GM19395 (cell line): Measurements from ENCODE around the gene FOXP4.

ENCODE experiments used
- ATAC-seq: cut with Tn5 transposase; IDR thresholded peaks from one replicate; pipeline ENCODE4 v1.9.1; 2021; ENCODE audit warnings: mild to moderate bottlenecking, moderate library complexity; ENCODE audit not compliant: unreplicated experiment

FOXP4 gene

DNA sequence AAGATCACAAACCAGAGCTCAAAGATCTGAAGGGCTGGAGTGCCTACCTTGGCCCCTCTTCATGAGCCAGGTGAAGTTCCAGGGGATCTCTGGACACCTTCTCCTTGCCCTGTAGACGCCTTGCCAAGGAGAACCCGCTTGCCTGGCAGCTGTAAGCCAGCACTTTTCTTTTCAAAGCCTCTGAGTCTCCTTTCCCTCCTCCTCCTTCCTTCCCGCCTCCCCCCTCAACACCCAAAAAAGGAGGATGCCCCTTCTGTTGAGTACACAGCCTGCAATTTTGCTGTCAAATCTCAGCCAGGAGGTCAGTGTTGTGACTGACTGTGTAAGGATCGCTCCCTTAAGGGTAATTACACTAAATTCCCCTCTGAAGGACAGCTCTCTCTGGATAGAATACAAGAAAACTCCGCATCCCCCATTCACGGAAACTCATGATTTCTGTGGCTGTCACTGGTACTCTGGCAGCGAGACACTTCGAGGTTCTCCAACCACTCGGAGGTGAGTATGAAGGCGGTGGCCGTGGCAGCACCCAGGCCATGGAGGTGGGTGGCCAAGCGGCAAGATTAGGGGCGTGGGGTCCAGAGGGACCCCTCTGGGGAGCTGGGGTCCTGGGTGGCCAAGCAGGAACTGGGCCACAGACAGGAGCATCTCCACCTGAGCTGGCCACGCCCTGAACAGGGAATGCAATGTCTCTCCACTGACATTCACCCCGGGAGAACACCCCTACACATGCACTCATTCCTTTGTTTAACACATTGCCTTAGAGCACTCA lies 23.2 kb upstream of the FOXP4 start:
- no peak for ATAC-seq

DNA sequence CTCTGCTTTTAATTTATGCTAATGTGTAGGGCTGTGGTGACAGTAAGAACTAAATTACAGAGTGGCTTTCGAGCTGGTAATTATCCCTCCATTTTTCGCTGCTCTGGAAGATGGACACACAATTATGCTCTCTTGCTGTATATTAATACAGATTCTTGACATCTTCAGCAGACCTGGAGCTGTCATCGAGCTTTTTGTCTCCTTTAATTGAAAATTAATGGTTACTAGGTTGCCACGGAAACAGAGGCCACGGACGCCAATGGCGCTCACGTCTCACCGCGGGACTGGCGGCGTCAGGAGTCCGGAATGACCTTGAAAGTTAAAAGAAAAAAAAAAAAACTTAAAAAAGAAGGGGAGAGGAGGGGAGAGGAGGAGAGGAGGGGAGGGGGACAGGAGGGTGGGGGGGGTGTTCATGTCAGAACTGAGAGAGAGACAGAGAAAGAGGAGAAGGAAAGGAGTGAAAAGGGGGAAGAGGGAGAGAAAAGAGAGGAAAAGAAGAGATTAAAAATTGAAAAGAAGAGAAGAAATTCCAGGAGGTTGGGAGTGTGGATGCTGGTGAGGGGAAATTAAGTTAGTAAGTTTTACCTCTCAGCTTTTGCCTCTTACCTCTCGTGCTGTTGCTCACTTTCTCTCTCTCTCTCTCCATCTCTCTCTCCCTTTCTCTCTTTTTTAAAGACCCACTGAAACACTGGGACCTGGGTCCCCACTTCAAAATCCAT lies 22.1 kb upstream of the FOXP4 start:
- no peak for ATAC-seq

DNA sequence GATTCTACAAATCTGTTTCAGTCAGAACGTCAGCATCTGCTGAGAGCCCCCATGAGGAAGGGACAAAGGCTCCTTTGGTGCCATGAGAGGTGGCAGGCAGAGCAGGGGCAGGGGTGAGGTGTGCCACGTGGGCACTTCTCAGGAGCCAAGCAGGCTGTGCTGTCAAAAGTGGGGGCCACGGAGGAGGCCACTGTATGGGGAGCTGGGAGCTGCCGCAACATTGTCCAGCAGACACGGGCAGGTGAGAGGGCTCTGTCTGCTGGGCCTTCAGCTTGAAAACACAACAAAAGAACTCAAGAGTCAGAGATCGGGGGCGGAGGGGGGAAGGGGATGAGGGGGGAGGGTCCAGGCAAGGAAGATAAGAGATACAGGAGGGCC lies 21.6 kb upstream of the FOXP4 start:
- ATAC-seq = no peak

GRCh38 chr6:41527721-41528408 lies 18.3 kb upstream of the FOXP4 start:
- no peak for ATAC-seq

- no peak for ATAC-seq
Measured at GRCh38 chr6:41528409-41528963, 17.7 kb upstream of the FOXP4 start.

DNA sequence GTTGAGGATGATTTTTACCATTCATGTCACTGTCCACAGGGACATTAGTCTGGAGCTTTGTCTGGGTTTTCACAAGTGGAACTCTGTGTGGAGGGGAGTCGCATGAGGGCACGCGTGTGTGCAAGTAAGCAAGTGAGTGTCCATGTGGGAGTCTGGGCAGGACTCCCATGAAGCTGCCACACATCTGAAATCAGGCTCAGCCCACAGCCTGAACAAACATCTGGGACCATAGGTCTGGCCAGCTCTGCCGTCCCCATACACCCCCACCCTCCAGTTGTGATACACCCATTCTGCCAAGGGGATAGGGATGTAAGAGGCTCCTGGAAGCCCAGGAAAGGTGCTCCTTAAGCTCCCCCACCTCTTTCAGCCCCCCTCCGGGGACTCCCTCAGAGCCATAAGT lies 17.1 kb upstream of the FOXP4 start:
- ATAC-seq = no peak

- no peak for ATAC-seq
Measured at GRCh38 chr6:41529970-41530369, 16.2 kb upstream of the FOXP4 start.

DNA sequence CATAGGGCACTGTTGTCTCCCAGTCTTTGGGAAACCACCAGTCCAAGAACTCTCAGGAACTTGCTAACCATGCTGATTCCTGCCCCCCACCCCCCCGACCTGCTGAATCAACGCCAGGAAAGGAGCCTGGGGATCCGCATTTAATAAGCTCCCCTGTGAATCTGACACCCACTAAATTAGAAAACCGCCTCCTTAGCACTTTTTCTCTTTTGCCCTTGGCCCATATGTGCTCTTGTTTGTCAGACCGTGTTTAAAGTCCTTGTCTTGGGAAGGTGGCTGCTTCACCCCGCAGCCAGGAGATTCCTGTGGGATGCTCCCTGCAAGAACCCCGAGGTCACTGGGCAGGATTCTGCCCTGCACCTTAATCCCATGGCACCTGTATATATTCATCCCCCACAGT lies 15.7 kb upstream of the FOXP4 start:
- ATAC-seq = no peak

- ATAC-seq = no peak
Measured at GRCh38 chr6:41531016-41531415, 15.2 kb upstream of the FOXP4 start.

DNA sequence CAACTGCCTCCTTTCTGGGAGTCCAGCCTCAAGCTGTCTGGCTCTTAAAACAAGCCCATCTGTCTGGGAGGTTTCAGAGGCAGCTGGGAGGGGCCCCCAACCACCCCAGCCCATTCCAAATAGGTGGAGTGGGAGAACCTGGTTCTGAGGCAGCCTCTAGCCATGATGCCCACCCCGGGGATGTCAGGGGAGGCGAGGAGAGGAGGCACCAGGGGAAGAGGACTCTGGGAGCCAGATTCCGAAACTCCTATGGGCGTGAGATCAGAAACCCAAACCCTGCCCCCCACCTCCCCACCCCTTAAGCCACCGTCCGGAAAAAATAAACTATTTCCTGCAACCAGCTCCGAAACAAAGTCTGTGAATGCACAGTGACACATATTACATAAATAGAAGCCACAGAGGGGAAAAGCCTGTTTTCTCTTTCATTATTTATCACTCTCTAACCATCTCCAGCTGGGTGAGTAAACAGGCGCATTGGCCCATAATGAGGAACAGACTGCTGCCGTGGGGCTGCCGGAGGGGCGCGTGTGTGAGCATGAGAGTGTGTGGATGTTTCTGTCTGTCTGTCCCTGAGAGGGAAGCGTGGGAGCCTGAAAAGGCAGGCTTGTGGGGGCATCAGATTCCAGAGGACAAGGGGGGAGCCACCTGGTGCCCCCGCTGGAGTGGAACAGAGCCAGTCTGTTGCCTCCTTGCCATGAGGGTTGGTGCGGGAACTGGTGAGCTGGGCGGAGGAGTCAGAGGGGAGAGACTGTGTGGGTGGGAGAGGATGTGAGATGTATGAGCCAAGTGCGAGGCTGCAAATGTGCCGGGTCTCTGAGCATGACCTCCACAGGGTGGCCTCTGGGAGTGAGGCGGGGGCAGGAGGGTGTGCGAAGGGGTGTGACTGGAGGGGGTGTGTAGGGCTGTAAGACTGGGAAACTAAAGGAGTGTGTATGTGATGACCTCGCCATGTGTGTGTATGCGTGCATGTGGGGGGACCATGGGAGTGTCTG lies 14.3 kb upstream of the FOXP4 start:
- ATAC-seq = peak; percentile 92

DNA sequence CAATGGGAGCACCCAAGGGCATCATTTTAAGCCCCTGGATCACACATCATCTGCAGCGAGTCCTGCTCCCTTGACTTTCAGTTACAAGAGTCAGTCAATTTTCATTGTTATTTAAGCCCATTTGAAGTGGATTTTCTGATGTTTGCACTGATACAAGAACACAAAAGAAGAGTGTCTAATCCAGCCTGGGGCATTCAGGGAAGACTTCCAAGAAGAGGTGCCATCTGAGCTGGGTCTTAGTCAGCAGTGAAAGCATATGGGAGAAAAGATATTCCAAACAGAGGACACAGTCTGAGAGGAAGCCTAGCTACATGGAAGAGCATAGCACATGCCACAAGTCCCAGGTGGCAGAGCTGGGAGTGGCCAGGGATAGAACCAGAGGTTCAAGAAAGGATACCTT lies 10.4 kb upstream of the FOXP4 start:
- no peak for ATAC-seq

DNA sequence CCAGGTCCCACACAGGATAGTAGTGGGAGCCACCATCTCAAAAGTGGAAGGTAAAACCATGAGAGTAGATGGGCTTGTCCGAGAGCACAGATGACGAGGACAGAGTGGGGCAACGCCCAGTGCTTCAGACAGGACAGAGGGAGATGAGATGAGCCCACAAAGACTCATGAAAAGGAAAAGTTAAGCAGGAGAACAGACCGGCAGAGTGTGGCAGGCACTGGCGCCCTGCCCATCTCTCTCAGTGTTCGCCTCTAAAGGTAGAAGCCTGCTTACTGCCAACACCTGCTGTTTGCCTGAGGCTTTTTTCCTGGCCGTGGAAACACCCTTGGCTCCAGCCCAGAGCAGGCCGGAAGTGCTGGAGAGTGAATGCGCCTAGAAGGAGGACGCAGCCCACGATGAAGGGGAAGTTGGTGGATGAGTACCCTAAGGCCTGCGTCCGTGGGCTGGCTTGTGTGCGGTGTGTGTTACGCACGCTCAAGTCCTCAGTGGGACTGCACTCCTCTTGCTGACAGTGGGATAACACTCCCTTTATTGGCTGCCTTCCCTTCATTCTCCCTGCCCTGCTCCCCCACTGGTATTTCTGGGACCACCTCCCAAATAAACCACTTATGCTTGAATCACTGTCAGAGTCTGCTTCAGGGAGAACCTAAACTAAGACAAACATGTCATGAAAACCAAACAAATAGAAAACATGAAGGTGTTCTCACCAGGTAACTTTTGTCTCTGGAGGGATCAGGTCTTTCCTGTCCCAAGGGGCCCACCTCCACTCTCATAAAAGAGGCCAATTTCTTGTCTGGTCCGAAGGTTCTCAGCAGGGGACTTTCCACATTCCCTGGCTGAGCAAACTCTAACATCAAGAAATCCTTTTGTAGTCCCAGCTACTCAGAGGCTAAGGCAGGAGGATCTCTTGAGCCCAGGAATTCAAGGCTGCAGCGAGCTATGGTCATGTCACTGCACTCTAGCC lies 9.1 kb upstream of the FOXP4 start:
- ATAC-seq = no peak

- no peak for ATAC-seq
Measured at GRCh38 chr6:41538556-41539182, 7.5 kb upstream of the FOXP4 start.

- ATAC-seq = no peak
Measured at GRCh38 chr6:41539204-41539603, 7.0 kb upstream of the FOXP4 start.

GRCh38 chr6:41541364-41541763 lies 4.8 kb upstream of the FOXP4 start:
- no peak for ATAC-seq

GRCh38 chr6:41543087-41543486 lies 3.1 kb upstream of the FOXP4 start:
- ATAC-seq = no peak

DNA sequence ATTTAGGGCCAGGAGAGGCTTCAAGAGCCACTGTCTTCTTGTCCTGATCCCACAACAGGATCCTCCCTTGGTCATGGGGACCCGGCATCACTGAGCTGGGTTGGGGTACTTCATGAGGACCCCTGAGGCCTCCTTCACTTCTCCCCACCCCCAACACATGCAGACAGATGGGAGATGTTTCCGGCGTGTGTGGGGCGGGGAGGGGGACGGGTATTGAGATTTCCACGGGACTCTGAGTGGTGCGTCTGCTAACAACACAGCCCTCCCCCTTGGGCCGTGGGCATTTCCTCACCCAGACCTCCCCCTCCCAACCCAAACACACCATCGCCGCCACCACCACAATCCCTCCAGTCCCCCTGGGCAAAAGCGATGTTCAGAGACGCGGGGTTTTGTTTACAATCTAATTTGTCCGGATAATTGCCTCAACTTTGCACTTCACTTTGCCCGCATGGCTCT lies 906 bp upstream of the FOXP4 start:
- ATAC-seq = no peak

- peak; percentile 33 for ATAC-seq
Measured at GRCh38 chr6:41546475-41546865, 289 bp downstream of the FOXP4 start.
